SU-DHL-6 (cell line): ENCODE measurements around the gene RAP1A.

Experiments used
- H2AFZ ChIP-seq: fragments of 200-600 bp; sonication (generic); 2 replicates; pipeline ENCODE4 v1.6.1; 2014; ENCODE audit warnings: low read depth, mild to moderate bottlenecking, moderate library complexity, mixed read lengths, antibody characterized with exemption, low read length; ENCODE audit not compliant: severe bottlenecking
- H3F3A ChIP-seq: fragments of 200-600 bp; shearing (Covaris generic); 2 replicates; pipeline ENCODE4 v1.6.0; 2016; ENCODE audit warnings: antibody characterized with exemption, mild to moderate bottlenecking; ENCODE audit not compliant: insufficient read depth
- H3K27ac ChIP-seq: fragments of 200-600 bp; sonication (generic); 2 replicates; pipeline ENCODE4 v1.5.1; 2016; ENCODE audit warnings: low read depth, mild to moderate bottlenecking, low read length, moderate library complexity, mixed read lengths
- H3K27me3 ChIP-seq: fragments of 200-600 bp; sonication (generic), shearing (Covaris generic); 2 replicates; pipeline ENCODE4 v1.6.0; 2014; ENCODE audit warnings: mild to moderate bottlenecking, low read length
- H3K36me3 ChIP-seq: fragments of 200-600 bp; sonication (generic); 2 replicates; pipeline ENCODE4 v1.6.1; 2014; ENCODE audit warnings: mild to moderate bottlenecking, low read length, mixed read lengths
- H3K4me2 ChIP-seq: fragments of 300-600, 200-600 bp; shearing (Covaris generic), sonication (generic); 2 replicates; pipeline ENCODE4 v1.6.0; 2014; ENCODE audit warnings: low read length, low read depth, mild to moderate bottlenecking; ENCODE audit not compliant: poor library complexity, severe bottlenecking
- H3K4me3 ChIP-seq: fragments of 200-600 bp; sonication (generic); 2 replicates; pipeline ENCODE4 v1.5.1; 2014; ENCODE audit warnings: antibody characterized with exemption, low read length, mild to moderate bottlenecking, mixed read lengths; ENCODE audit not compliant: insufficient read depth, poor library complexity, severe bottlenecking
- H3K79me2 ChIP-seq: fragments of 200-600 bp; sonication (generic); 2 replicates; pipeline ENCODE4 v1.6.1; 2014; ENCODE audit warnings: mild to moderate bottlenecking, low read length, moderate library complexity; ENCODE audit not compliant: insufficient read depth
- H3K9ac ChIP-seq: fragments of 200-600 bp; sonication (generic); 2 replicates; pipeline ENCODE4 v1.7.0; 2014; ENCODE audit warnings: mild to moderate bottlenecking, low read length
- H3K9me2 ChIP-seq: fragments of 200-600 bp; sonication (generic); replicated peaks from 2 replicates; pipeline ENCODE4 v1.6.1; 2014; ENCODE audit warnings: low read length; ENCODE audit not compliant: insufficient read depth
- H3K9me3 ChIP-seq: fragments of 200-600 bp; sonication (generic); 2 replicates; pipeline ENCODE4 v1.6.1; 2014; ENCODE audit warnings: low read length, mixed read lengths; ENCODE audit not compliant: insufficient read depth
- H4K20me1 ChIP-seq: fragments of 200-600 bp; sonication (generic); 2 replicates; pipeline ENCODE4 v1.6.1; 2014; ENCODE audit warnings: low read depth, mild to moderate bottlenecking, antibody characterized with exemption, low read length, moderate library complexity, mixed read lengths
- EZH2phosphoT487 ChIP-seq: fragments of 200-600 bp; sonication (generic), shearing (Covaris generic); conservative IDR thresholded peaks from 2 replicates; pipeline ENCODE4 v1.6.1; 2018; ENCODE audit warnings: mild to moderate bottlenecking, antibody characterized with exemption, low read length, moderate library complexity, mixed read lengths
- TF ChIP-seq, protein P1 (sequence below): fragments of 200-600 bp; sonication (generic); IDR thresholded peaks from one replicate; pipeline ENCODE4 v1.5.1; 2017; ENCODE audit warnings: antibody characterized with exemption, mild to moderate bottlenecking, low read length, moderate library complexity; ENCODE audit not compliant: insufficient read depth, poor library complexity, severe bottlenecking

The RAP1A gene

DNA sequence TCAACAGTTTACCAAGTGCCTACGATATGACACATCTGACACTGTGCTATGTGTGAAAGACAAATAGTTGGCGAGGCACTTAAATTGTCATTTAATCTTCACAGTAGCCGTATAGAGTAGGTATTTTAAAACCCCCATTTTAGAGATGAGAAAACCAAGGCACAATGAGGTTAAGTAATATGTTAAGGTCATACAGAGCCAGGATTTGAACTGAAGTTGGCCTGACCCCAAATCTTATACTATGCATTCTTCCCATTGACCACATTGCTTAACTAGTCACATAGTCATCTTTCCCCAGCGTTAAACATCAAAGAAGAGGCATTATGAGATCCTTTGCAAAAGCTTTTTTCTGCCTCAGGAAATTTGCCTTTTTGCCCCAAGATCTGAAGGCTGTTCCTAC, 115.7 kb downstream of the RAP1A start:
- Histone ChIP-seq H2AFZ (no peak overlapping the region), H3K9ac (no peak overlapping the region), H3K4me3 (no peak overlapping the region), H3K9me3 (no peaks in the 10 kb centered on the region), H3K4me2 (no peak overlapping the region), H4K20me1 (no peaks in the 10 kb centered on the region), H3K27me3 (no peaks in the 10 kb centered on the region), H3K36me3 (no peaks in the 10 kb centered on the region; the same call in 1 of the 2 replicates), H3K9me2 (no peaks in the 10 kb centered on the region), H3K79me2 (no peaks in the 10 kb centered on the region), H3K27ac (no peak overlapping the region), H3F3A (no peaks in the 10 kb centered on the region)
- TF ChIP-seq, protein P1, sequence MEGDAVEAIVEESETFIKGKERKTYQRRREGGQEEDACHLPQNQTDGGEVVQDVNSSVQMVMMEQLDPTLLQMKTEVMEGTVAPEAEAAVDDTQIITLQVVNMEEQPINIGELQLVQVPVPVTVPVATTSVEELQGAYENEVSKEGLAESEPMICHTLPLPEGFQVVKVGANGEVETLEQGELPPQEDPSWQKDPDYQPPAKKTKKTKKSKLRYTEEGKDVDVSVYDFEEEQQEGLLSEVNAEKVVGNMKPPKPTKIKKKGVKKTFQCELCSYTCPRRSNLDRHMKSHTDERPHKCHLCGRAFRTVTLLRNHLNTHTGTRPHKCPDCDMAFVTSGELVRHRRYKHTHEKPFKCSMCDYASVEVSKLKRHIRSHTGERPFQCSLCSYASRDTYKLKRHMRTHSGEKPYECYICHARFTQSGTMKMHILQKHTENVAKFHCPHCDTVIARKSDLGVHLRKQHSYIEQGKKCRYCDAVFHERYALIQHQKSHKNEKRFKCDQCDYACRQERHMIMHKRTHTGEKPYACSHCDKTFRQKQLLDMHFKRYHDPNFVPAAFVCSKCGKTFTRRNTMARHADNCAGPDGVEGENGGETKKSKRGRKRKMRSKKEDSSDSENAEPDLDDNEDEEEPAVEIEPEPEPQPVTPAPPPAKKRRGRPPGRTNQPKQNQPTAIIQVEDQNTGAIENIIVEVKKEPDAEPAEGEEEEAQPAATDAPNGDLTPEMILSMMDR = no peak
- no peak for TF ChIP-seq EZH2phosphoT487

DNA sequence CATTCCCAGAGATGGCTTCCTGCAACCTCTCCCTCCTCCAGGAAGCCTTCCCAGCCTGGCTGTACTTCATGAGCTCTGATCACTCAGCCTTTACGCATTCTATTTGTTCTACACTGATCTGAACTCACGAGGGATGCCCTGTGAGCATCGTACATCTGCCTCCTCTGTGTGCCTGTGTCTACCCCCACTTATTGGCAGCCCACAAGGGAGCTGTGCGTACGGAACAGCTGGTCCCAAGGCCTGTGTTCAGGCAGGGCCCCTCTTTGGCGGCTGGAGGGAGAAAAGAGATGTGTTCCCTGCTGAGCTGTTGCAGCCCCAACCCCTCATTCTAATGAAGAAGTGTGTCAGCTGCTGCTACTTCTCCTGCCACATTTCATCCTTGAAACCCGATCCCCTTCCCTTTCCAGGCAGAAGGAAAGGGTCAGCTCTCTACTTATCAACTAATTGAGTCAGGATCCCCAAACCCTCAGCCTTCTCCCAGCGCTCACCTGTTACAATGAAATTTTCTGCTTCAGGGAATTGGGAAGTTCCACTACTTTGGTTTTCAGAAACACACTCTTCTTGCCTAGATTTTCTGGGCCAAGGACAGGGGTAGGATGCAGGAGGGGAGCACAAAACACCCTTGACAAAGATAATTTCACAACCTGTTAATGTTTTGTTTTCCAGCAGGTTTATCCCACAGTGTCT, 116.4 kb downstream of the RAP1A start:
- no peak overlapping the region for H3K9ac ChIP-seq
- H3K79me2 ChIP-seq = no peaks in the 10 kb centered on the region
- no peaks in the 10 kb centered on the region for H3K27me3 ChIP-seq
- no peak overlapping the region for H3K4me3 ChIP-seq
- no peaks in the 10 kb centered on the region for H3K9me2 ChIP-seq
- TF ChIP-seq, protein P1 = no peak
- TF ChIP-seq EZH2phosphoT487 = no peak
- no peaks in the 10 kb centered on the region for H4K20me1 ChIP-seq
- H3F3A ChIP-seq = no peaks in the 10 kb centered on the region
- H3K9me3 ChIP-seq = no peaks in the 10 kb centered on the region
- no peak overlapping the region for H3K4me2 ChIP-seq
- H3K36me3 ChIP-seq = no peaks in the 10 kb centered on the region; the same call in 1 of the 2 replicates
- H3K27ac ChIP-seq = no peak overlapping the region
- H2AFZ ChIP-seq = no peak overlapping the region

DNA sequence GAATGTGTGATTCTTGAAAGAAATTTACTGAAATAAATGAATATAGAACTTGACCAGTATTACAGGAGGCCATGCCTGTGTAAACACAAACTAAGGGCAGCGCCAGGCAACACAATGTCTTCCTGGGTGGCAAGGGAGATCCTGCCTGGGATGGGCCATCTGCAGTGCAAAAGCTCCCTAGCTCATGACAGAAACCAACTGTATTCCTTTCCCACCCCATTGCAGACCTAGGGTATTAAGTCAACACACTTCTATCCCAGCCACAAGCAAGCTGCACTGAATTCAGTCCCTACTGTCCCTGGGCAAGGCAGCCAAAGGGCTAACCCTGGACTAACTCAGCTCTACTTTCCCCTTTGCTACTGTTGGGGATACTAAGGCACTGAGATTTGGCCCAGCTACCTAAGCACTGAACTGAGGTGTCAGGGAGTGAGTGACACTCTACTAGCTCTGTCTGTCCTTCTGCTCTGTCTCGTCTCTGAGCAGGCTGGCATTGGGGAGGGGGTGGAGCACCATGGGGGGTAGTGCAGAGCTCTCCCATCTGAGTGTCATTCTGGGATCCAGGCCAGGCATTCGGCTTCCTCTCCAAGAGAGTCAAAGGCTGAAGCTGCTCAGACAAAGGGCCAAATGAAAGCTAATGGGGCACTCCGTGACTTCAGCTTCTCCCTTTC, 117.1 kb downstream of the RAP1A start:
- Histone ChIP-seq H3K36me3 (no peaks in the 10 kb centered on the region; the same call in 1 of the 2 replicates), H4K20me1 (no peaks in the 10 kb centered on the region), H3K27ac (no peak overlapping the region), H3K9me3 (no peaks in the 10 kb centered on the region), H3K27me3 (no peaks in the 10 kb centered on the region), H3K79me2 (no peaks in the 10 kb centered on the region), H2AFZ (no peak overlapping the region), H3K9me2 (no peaks in the 10 kb centered on the region), H3F3A (no peaks in the 10 kb centered on the region), H3K9ac (no peak overlapping the region), H3K4me2 (no peak overlapping the region), H3K4me3 (no peak overlapping the region)
- no peak for TF ChIP-seq EZH2phosphoT487
- TF ChIP-seq, protein P1 = no peak
